CD14-positive monocyte (primary cell): ENCODE results near the gene SSR4. TPM values are rescaled to one million over a fixed set of nuclear protein-coding genes. Genes with fewer than 3 reads are reported as not detected.
"Not testable (repeated sequence)": the region's sequence is repeated elsewhere in the genome, so short reads cannot be mapped to it uniquely, and the experiment has no call there.

Experiments used
- DNase-seq, 3 donors: peaks; one replicate each; pipeline ENCODE4 v3.0.0-alpha.2; 2011 to 2022
- H2AFZ ChIP-seq: 2 replicates; pipeline ENCODE4 v1.6.0; 2012; ENCODE audit warnings: mild to moderate bottlenecking, low read depth, low read length, inconsistent platforms; ENCODE audit not compliant: insufficient read depth, poor library complexity, severe bottlenecking
- H3K27ac ChIP-seq, 2 donors: 1 replicate in 1 of 2; 2 replicates in 1 of 2; pipeline ENCODE4 v1.5.1; 2012 to 2013; ENCODE audit warnings: low read length in 2 of 2, control low read depth in 1 of 2, inconsistent platforms in 1 of 2, low read depth in 1 of 2, mild to moderate bottlenecking in 1 of 2
- H3K27me3 ChIP-seq, 2 donors: one replicate each; pipeline versions ENCODE4 v1.6.0 to v1.6.1; 2011 to 2013; ENCODE audit warnings: low read length in 2 of 2; ENCODE audit not compliant: control insufficient read depth in 2 of 2, insufficient read depth in 2 of 2
- H3K36me3 ChIP-seq, 2 donors: replicated peaks in 1 of 2; 1 replicate in 1 of 2; 2 replicates in 1 of 2; pipeline versions ENCODE4 v1.5.1 to v1.6.1; 2012 to 2013; ENCODE audit warnings: low read length in 2 of 2, control low read depth in 1 of 2, inconsistent platforms in 1 of 2, mild to moderate bottlenecking in 1 of 2; ENCODE audit not compliant: insufficient read depth in 2 of 2, control insufficient read depth in 1 of 2
- H3K4me1 ChIP-seq, 2 donors: 1 replicate in 1 of 2; 2 replicates in 1 of 2; pipeline versions ENCODE4 v1.5.1 to v1.6.1; 2012 to 2013; ENCODE audit warnings: low read length in 2 of 2, control low read depth in 1 of 2, inconsistent platforms in 1 of 2, mild to moderate bottlenecking in 1 of 2, moderate library complexity in 1 of 2; ENCODE audit not compliant: insufficient read depth in 2 of 2, control insufficient read depth in 1 of 2
- H3K4me2 ChIP-seq: replicated peaks from 2 replicates; pipeline ENCODE3; 2012; ENCODE audit warnings: low read length, moderate library complexity, mild to moderate bottlenecking; ENCODE audit not compliant: poor library complexity, severe bottlenecking; ENCODE audit errors: extremely low read depth
- H3K4me3 ChIP-seq, 3 experiments: fragments of 200-600 bp in 1 of 3; sonication (generic) in 1 of 3; replicated peaks in 1 of 3; 1 replicate in 2 of 3; 2 replicates in 1 of 3; pipeline ENCODE4 v1.5.1; 2011 to 2013; ENCODE audit warnings: low read length in 3 of 3, mild to moderate bottlenecking in 3 of 3, control low read depth in 2 of 3, low read depth in 2 of 3, inconsistent platforms in 1 of 3, moderate library complexity in 1 of 3
- H3K79me2 ChIP-seq: 2 replicates; pipeline ENCODE4 v1.6.0; 2012; ENCODE audit warnings: mild to moderate bottlenecking, control low read depth, inconsistent platforms, low read length, moderate library complexity; ENCODE audit not compliant: insufficient read depth
- H3K9ac ChIP-seq: 2 replicates; pipeline ENCODE4 v1.6.0; 2017; ENCODE audit warnings: low read length, mild to moderate bottlenecking; ENCODE audit not compliant: insufficient read depth, poor library complexity, severe bottlenecking
- H3K9me3 ChIP-seq, 2 donors: replicated peaks in 1 of 2; 1 replicate in 1 of 2; 2 replicates in 1 of 2; pipeline versions ENCODE4 v1.5.1 to v1.6.1; 2012 to 2013; ENCODE audit warnings: low read length in 2 of 2, control low read depth in 1 of 2; ENCODE audit not compliant: control insufficient read depth in 1 of 2, insufficient read depth in 1 of 2
- H4K20me1 ChIP-seq: 2 replicates; pipeline ENCODE4 v1.6.0; 2012; ENCODE audit warnings: mild to moderate bottlenecking, low read length, control low read depth, moderate library complexity; ENCODE audit not compliant: insufficient read depth
- H3K27ac Mint-ChIP-seq, 7 donors: one replicate each; pipeline ENCODE4 v1.8.0; 2020; ENCODE audit warnings: mild to moderate bottlenecking in 7 of 7, mixed read lengths in 7 of 7, moderate library complexity in 6 of 7, inconsistent platforms in 2 of 7
- H3K27me3 Mint-ChIP-seq, 3 donors: one replicate each; pipeline ENCODE4 v1.8.0; 2021 to 2022; ENCODE audit warnings: low read depth in 3 of 3, mild to moderate bottlenecking in 3 of 3, mixed read lengths in 3 of 3, moderate library complexity in 3 of 3, inconsistent platforms in 1 of 3
- H3K36me3 Mint-ChIP-seq, 2 donors: one replicate each; pipeline ENCODE4 v1.8.0; 2020; ENCODE audit warnings: mixed read lengths in 2 of 2, inconsistent platforms in 1 of 2, mild to moderate bottlenecking in 1 of 2
- H3K4me1 Mint-ChIP-seq: one replicate; pipeline ENCODE4 v1.8.0; 2020; ENCODE audit warnings: mild to moderate bottlenecking, mixed read lengths
- H3K4me3 Mint-ChIP-seq, 2 donors: one replicate each; pipeline ENCODE4 v1.8.0; 2020; ENCODE audit warnings: mild to moderate bottlenecking in 2 of 2, mixed read lengths in 2 of 2, moderate library complexity in 1 of 2
- H3K9me3 Mint-ChIP-seq, 7 donors: one replicate each; pipeline ENCODE4 v1.8.0; 2020 to 2022; ENCODE audit warnings: mixed read lengths in 7 of 7, mild to moderate bottlenecking in 6 of 7, moderate library complexity in 6 of 7, inconsistent platforms in 2 of 7
- WGBS: methylation state at CpG from one replicate; pipeline ENCODE4 v1.1.5; 2013; ENCODE audit warnings: missing lambda C conversion rate; ENCODE audit not compliant: insufficient coverage; 5-methylcytosine and 5-hydroxymethylcytosine counted together
- intact Hi-C, 2 donors: fragments of 100-400 bp; cut with micrococcal nuclease; formaldehyde crosslinking; loops; one replicate each; pipeline versions ENCODE4 v1.15.0 to v1.15.1; 2023
- polyA minus RNA-seq: library from RNA; depleted of rRNA, polyadenylated mRNA; stranded (reverse); fragments of >200 nt; gene quantifications from 2 replicates; pipeline ENCODE4 v1.2.3, GENCODE V29; 2012
- polyA plus RNA-seq, 3 donors: library from polyadenylated mRNA; depleted of rRNA in 1 of 3; unstranded in 2 of 3; stranded (reverse) in 1 of 3; fragments of 300-500 nt in 2 of 3; fragments of >200 nt in 1 of 3; fragmentation: Illumina TruSeq in 2 of 3; gene quantifications; 1 replicate in 2 of 3; 2 replicates in 1 of 3; pipeline ENCODE4 v1.2.3, GENCODE V29; 2012 to 2021
- total RNA-seq, 12 experiments: library from RNA in 1 of 12; stranded (reverse) in 1 of 12; fragments of 120-200 nt in 1 of 12; gene quantifications; one replicate each; pipeline ENCODE4 v1.2.4 and lab custom pipeline; 2013 to 2026; ENCODE audit warnings: mixed read lengths in 6 of 12, inconsistent platforms in 1 of 12
- TF ChIP-seq, protein P1 (sequence below): fragments of 200-600 bp; IDR thresholded peaks from one replicate; pipeline ENCODE4 v1.8.0; 2022; ENCODE audit warnings: antibody characterized with exemption, mild to moderate bottlenecking

SSR4 gene
- total RNA-seq (2013), result 215 TPM
- polyA plus RNA-seq (100 to 1,000 TPM; 201 to 419 (median 362) TPM), polyA minus RNA-seq (110 and 243 TPM in 2 replicates), total RNA-seq (lab: John Stamatoyannopoulos, UW) (23.5 to 69.2 (median 55.4) reads per million in 11 experiments)

DNA sequence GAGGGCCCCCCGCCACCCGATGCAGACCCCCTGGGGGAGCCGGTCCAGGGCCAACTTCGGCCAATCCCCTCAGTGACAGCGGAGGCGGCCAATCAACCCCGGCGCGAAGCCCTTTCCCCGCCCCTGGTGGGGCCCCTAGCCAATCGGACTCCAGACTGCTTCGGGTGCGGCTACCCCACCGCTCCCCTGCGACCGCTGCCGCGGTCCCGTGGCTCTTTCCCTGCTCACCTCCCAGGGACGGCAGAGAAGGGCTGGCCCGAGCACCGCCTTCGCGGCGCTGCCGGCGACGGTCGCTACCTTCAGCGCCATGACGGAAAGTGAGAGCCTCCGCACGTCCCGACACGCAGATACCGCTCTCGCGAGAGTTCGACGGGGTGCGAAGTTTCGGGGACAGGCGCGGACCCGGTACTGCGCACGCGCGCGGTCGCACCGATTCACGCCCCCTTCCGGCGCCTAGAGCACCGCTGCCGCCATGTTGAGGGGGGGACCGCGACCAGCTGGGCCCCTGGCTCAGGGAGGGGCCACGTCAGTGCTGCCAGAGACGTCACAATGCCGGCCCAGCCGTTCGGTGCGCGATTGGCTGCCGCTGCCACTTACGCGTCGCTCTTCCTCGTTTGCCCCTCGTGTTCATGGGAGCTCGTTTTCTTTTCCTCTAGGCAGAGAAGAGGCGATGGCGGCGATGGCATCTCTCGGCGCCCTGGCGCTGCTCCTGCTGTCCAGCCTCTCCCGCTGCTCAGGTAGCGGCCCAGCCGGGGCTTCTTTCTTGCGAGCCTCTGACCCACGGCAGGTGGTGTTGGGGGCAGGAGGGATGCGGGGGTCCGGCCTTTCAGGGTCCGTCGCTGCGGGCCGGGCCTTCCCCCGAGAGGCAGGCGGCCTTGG is at the start of gene SSR4, which contains the start of gene IDH3G:
TSS of gene SSR4 (plus strand) at position 651 of the 879 bp plus-strand sequence. CDS start at position 671, 20 bp downstream.
TSS of gene IDH3G (minus strand) at position 358 of the 879 bp plus-strand sequence. CDS start at position 309, 49 bp downstream.
- Histone ChIP-seq H3K9ac (peak within 1 kb of the TSS; percentile 84), H3K4me1 (peaks cover 21 to 35% of the 10 kb centered on the region in 2 donors), H3K9me3 (peaks cover 0 to 15% of the 10 kb centered on the region in 2 donors), H3K27me3 (no peaks in the 10 kb centered on the region), H3K4me3 (peak within 1 kb of the TSS; percentile 66 to 85 (median 76)), H3K4me2 (peak within 1 kb of the TSS; percentile 78), H3K36me3 (peaks cover 42 to 56% of the 10 kb centered on the region in 2 donors), H3K27ac (peak within 1 kb of the TSS; percentile 85), H2AFZ (peak within 1 kb of the TSS; percentile 74), H4K20me1 (peaks cover 39% of the 10 kb centered on the region), H3K79me2 (peaks cover 51% of the 10 kb centered on the region)
- Mint-ChIP-seq H3K9me3 (peaks cover 0 to 52% (median 17%) of the 10 kb centered on the region in 7 donors), H3K27ac (peak within 1 kb of the TSS; percentile 92 to 95 (median 95)), H3K27me3 (peaks cover 0 to 13% (median 2%) of the 10 kb centered on the region in 3 donors), H3K36me3 (peaks cover 32 to 59% of the 10 kb centered on the region in 2 donors), H3K4me3 (peak within 1 kb of the TSS; percentile 86 to 92), H3K4me1 (peaks cover 26% of the 10 kb centered on the region)
- WGBS, result 1% methylated on average over 69 of the region's 92 CpGs
- DNase-seq, result peak; percentile 92 to 95 (median 95)
- intact Hi-C loops, result loop anchor here (5.0 to 10.0 kb wide), 4 partner anchors 131 to 839 kb away; partner anchors contain the start of gene ARHGAP4 (in 2 of the 2)
- TF ChIP-seq, protein P1, sequence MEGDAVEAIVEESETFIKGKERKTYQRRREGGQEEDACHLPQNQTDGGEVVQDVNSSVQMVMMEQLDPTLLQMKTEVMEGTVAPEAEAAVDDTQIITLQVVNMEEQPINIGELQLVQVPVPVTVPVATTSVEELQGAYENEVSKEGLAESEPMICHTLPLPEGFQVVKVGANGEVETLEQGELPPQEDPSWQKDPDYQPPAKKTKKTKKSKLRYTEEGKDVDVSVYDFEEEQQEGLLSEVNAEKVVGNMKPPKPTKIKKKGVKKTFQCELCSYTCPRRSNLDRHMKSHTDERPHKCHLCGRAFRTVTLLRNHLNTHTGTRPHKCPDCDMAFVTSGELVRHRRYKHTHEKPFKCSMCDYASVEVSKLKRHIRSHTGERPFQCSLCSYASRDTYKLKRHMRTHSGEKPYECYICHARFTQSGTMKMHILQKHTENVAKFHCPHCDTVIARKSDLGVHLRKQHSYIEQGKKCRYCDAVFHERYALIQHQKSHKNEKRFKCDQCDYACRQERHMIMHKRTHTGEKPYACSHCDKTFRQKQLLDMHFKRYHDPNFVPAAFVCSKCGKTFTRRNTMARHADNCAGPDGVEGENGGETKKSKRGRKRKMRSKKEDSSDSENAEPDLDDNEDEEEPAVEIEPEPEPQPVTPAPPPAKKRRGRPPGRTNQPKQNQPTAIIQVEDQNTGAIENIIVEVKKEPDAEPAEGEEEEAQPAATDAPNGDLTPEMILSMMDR, result no peak

DNA sequence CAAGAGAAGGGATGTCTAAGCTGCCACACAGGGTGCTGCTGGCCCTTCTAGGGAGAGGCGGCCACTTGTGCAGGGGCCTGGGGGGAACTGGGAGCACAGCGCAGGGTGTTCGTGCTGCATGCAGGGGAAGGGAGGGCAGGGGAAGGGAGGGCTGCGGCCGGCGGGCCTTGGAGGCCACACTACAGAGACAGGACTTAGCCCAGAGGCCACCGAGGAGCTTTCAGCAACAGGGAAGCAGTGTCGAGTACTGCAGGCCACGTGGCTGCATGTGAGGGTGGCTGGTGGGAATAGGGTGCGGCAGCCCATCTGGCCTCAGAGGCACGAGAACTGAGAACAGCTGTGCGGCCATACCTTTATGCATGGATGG is 49.4 kb upstream of the SSR4 start:
- H3K27ac Mint-ChIP-seq, H4K20me1 ChIP-seq, H3K4me3 ChIP-seq, H3K9ac ChIP-seq, H3K27ac ChIP-seq, H3K36me3 ChIP-seq, H3K27me3 ChIP-seq, H2AFZ ChIP-seq, H3K4me2 ChIP-seq, DNase-seq, H3K9me3 ChIP-seq, H3K79me2 ChIP-seq, intact Hi-C loops: not testable (repeated sequence)
- H3K4me1 Mint-ChIP-seq, result peaks cover 12% of the 10 kb centered on the region
- H3K27me3 Mint-ChIP-seq, result peaks cover 0 to 35% (median 24%) of the 10 kb centered on the region in 3 donors
- H3K4me1 ChIP-seq, result peaks cover 5 to 11% of the 10 kb centered on the region in 2 donors
- WGBS, result 13% methylated on average over 3 of the region's 12 CpGs
- H3K36me3 Mint-ChIP-seq, result peaks cover 9 to 27% of the 10 kb centered on the region in 2 donors
- H3K4me3 Mint-ChIP-seq, result peak overlapping the region in 1 of 2 donors; percentile 77
- peaks cover 0 to 11% (median 0%) of the 10 kb centered on the region in 7 donors for H3K9me3 Mint-ChIP-seq
